H1 (cell line): ENCODE results near the gene SLC47A2. TPM values are rescaled to one million over a fixed set of nuclear protein-coding genes. Genes with fewer than 3 reads are reported as not detected.

Experiments used
- CTCF ChIA-PET: fragments of 300-600 bp; sonication (Branson Sonifier 250); formaldehyde crosslinking; loops from one replicate; lab custom pipeline; 2021; ENCODE audit not compliant: partially characterized antibody; lab: Charles Lee
- POLR2A ChIA-PET: fragments of 300-600 bp; sonication (Branson Sonifier 250); formaldehyde crosslinking; loops from one replicate; lab custom pipeline; 2021; ENCODE audit warnings: inconsistent platforms; ENCODE audit not compliant: partially characterized antibody; lab: Charles Lee
- DNase-seq, 2 experiments: peaks; one replicate each; pipeline versions ENCODE4 v3.0.0 to v3.0.0-alpha.2; 2010 to 2022; ENCODE audit warnings: low spot score in 2 of 2, low read depth in 1 of 2, mixed read lengths in 1 of 2
- FAIRE-seq: peaks from 2 replicates; lab custom pipeline; 2011; peaks lifted over from hg19 to GRCh38; lab: Jason Lieb, UNC
- H2AFZ ChIP-seq: 2 replicates; pipeline ENCODE4 v1.8.1; 2012; ENCODE audit warnings: low read length, inconsistent platforms
- H2AK5ac ChIP-seq: 2 replicates; pipeline ENCODE4 v1.6.1; 2013; ENCODE audit warnings: low read depth, low read length
- H2BK120ac ChIP-seq: replicated peaks from 2 replicates; pipeline ENCODE3; 2013; ENCODE audit warnings: low read depth, low read length, inconsistent platforms
- H2BK12ac ChIP-seq: 2 replicates; pipeline ENCODE4 v1.6.1; 2013; ENCODE audit warnings: low read depth, low read length
- H2BK15ac ChIP-seq: 2 replicates; pipeline ENCODE4 v1.6.1; 2013; ENCODE audit warnings: low read length
- H2BK20ac ChIP-seq: 2 replicates; pipeline ENCODE4 v1.6.1; 2013; ENCODE audit warnings: low read length
- H2BK5ac ChIP-seq: 2 replicates; pipeline ENCODE4 v1.6.1; 2013; ENCODE audit warnings: low read depth, low read length
- H3K14ac ChIP-seq: 2 replicates; pipeline ENCODE4 v1.6.1; 2013; ENCODE audit warnings: inconsistent platforms; ENCODE audit not compliant: insufficient read length
- H3K18ac ChIP-seq: 2 replicates; pipeline ENCODE4 v1.6.1; 2013; ENCODE audit warnings: low read length; ENCODE audit errors: extremely low read depth
- H3K23ac ChIP-seq: 2 replicates; pipeline ENCODE4 v1.6.1; 2013; ENCODE audit warnings: inconsistent platforms; ENCODE audit not compliant: insufficient read length
- H3K23me2 ChIP-seq: 2 replicates; pipeline ENCODE4 v1.6.1; 2013; ENCODE audit warnings: low read depth, low read length
- H3K27ac ChIP-seq: 2 replicates; pipeline ENCODE4 v1.6.1; 2011; ENCODE audit warnings: low read depth, low read length, inconsistent platforms
- H3K27me3 ChIP-seq, 4 experiments: replicated peaks in 1 of 4; 1 replicate in 1 of 4; 2 replicates in 3 of 4; pipeline versions ENCODE4 v1.6.1 to v1.8.1; 2011 to 2013; ENCODE audit warnings: low read length in 3 of 4, mild to moderate bottlenecking in 3 of 4, inconsistent platforms in 2 of 4, mixed read lengths in 2 of 4, moderate library complexity in 1 of 4; ENCODE audit not compliant: control insufficient read depth in 3 of 4, insufficient read depth in 3 of 4; ENCODE audit errors: extremely low read depth in 1 of 4
- H3K36me3 ChIP-seq, 4 experiments: 2 replicates each; pipeline versions ENCODE4 v1.6.1 to v1.8.1; 2011 to 2013; ENCODE audit warnings: mild to moderate bottlenecking in 4 of 4, low read length in 3 of 4, moderate library complexity in 2 of 4, control low read depth in 1 of 4, inconsistent platforms in 1 of 4; ENCODE audit not compliant: insufficient read depth in 4 of 4, control insufficient read depth in 2 of 4
- H3K4ac ChIP-seq: replicated peaks from 2 replicates; pipeline ENCODE3; 2013; ENCODE audit warnings: low read length, low read depth, mixed read lengths, inconsistent platforms; ENCODE audit not compliant: insufficient read length
- H3K4me1 ChIP-seq, 4 experiments: replicated peaks in 1 of 4; 1 replicate in 1 of 4; 2 replicates in 3 of 4; pipeline versions ENCODE4 v1.6.1 to v1.8.1; 2011 to 2013; ENCODE audit warnings: low read length in 3 of 4, inconsistent platforms in 2 of 4, mixed read lengths in 1 of 4; ENCODE audit not compliant: insufficient read depth in 4 of 4, control insufficient read depth in 3 of 4
- H3K4me2 ChIP-seq, 2 experiments: 2 replicates each; pipeline versions ENCODE4 v1.6.1 to v1.8.1; 2011 to 2013; ENCODE audit warnings: low read depth in 2 of 2, low read length in 2 of 2, control low read depth in 1 of 2, inconsistent platforms in 1 of 2, mild to moderate bottlenecking in 1 of 2; ENCODE audit not compliant: insufficient read depth in 1 of 2
- H3K4me3 ChIP-seq, 4 experiments: fragments of 200-600, 300-600 bp in 1 of 4; sonication (generic), shearing (Covaris generic), sonication (Bioruptor Twin) in 1 of 4; 2 replicates each; pipeline versions ENCODE4 v1.5.1 to v1.8.1; 2011 to 2016; ENCODE audit warnings: low read length in 4 of 4, low read depth in 3 of 4, control low read depth in 2 of 4, inconsistent platforms in 2 of 4, mild to moderate bottlenecking in 2 of 4, mixed read lengths in 1 of 4, moderate library complexity in 1 of 4; ENCODE audit not compliant: insufficient read depth in 2 of 4; ENCODE audit errors: extremely low read depth in 1 of 4
- H3K56ac ChIP-seq: replicated peaks from 2 replicates; pipeline ENCODE3; 2013; ENCODE audit warnings: low read depth, mild to moderate bottlenecking, mixed read lengths, low read length, inconsistent platforms; ENCODE audit not compliant: insufficient read length
- H3K79me1 ChIP-seq: 2 replicates; pipeline ENCODE4 v1.6.1; 2013; ENCODE audit warnings: low read depth, low read length, control low read depth
- H3K79me2 ChIP-seq, 2 experiments: 2 replicates each; pipeline versions ENCODE4 v1.6.1 to v1.8.1; 2012 to 2013; ENCODE audit warnings: low read length in 2 of 2, mild to moderate bottlenecking in 2 of 2, inconsistent platforms in 1 of 2; ENCODE audit not compliant: insufficient read depth in 2 of 2, control insufficient read depth in 1 of 2
- H3K9ac ChIP-seq, 4 experiments: replicated peaks in 1 of 4; 1 replicate in 1 of 4; 2 replicates in 3 of 4; pipeline versions ENCODE4 v1.6.1 to v1.8.1; 2011 to 2013; ENCODE audit warnings: low read depth in 3 of 4, low read length in 3 of 4, control low read depth in 2 of 4, mild to moderate bottlenecking in 2 of 4, moderate library complexity in 2 of 4, inconsistent platforms in 1 of 4; ENCODE audit errors: extremely low read depth in 1 of 4
- H3K9me3 ChIP-seq, 2 experiments: 2 replicates each; pipeline versions ENCODE4 v1.6.1 to v1.8.1; 2012 to 2013; ENCODE audit warnings: mild to moderate bottlenecking in 2 of 2, moderate library complexity in 2 of 2, control low read depth in 1 of 2, inconsistent platforms in 1 of 2, low read depth in 1 of 2, low read length in 1 of 2, mixed read lengths in 1 of 2; ENCODE audit not compliant: insufficient read depth in 2 of 2
- H4K20me1 ChIP-seq, 2 experiments: replicated peaks in 1 of 2; 2 replicates each; pipeline versions ENCODE3 to v1.8.1; 2011 to 2013; ENCODE audit warnings: inconsistent platforms in 2 of 2, low read length in 2 of 2, mild to moderate bottlenecking in 1 of 2; ENCODE audit not compliant: insufficient read depth in 2 of 2, control insufficient read depth in 1 of 2
- H4K5ac ChIP-seq: 2 replicates; pipeline ENCODE4 v1.6.1; 2013; ENCODE audit warnings: low read length, low read depth, mixed read lengths, inconsistent platforms; ENCODE audit not compliant: insufficient read length
- H4K8ac ChIP-seq: 2 replicates; pipeline ENCODE4 v1.8.0; 2013; ENCODE audit warnings: mild to moderate bottlenecking, moderate library complexity, low read length, inconsistent platforms; ENCODE audit not compliant: insufficient read depth; ENCODE audit errors: extremely low read depth
- H4K91ac ChIP-seq: replicated peaks from 2 replicates; pipeline ENCODE3; 2013; ENCODE audit warnings: low read length, mixed read lengths, inconsistent platforms; ENCODE audit not compliant: insufficient read length
- BACH1 ChIP-seq: IDR thresholded peaks from 2 replicates; pipeline ENCODE4 v1.6.1; 2012; ENCODE audit warnings: low read length, improper control_type of control experiment
- NANOG ChIP-seq: IDR thresholded peaks from 2 replicates; pipeline ENCODE4 v1.6.1; 2011; ENCODE audit warnings: low read length, low read depth, mild to moderate bottlenecking, inconsistent platforms; ENCODE audit not compliant: insufficient read depth, poor library complexity, severe bottlenecking
- POLR2A ChIP-seq, 2 experiments: IDR thresholded peaks; 1 replicate in 1 of 2; 2 replicates in 1 of 2; pipeline ENCODE4 v1.6.1; 2011; ENCODE audit warnings: low read depth in 2 of 2, low read length in 2 of 2, mild to moderate bottlenecking in 2 of 2; ENCODE audit errors: control extremely low read depth in 1 of 2
- TAF7 ChIP-seq: optimal IDR thresholded peaks from 2 replicates; pipeline ENCODE3; 2011; ENCODE audit warnings: low read depth, mild to moderate bottlenecking, inconsistent platforms, low read length, moderate library complexity, borderline replicate concordance
- WGBS, 2 experiments: shearing (Covaris generic) in 1 of 2; methylation state at CpG; one replicate each; pipeline versions ENCODE4 v1.1.6 to v1.1.7; 2013 to 2015; ENCODE audit warnings: low lambda C conversion rate in 2 of 2, mixed read lengths in 2 of 2, inconsistent platforms in 1 of 2, low coverage in 1 of 2, missing lambda C conversion rate in 1 of 2; ENCODE audit not compliant: insufficient replicate concordance in 2 of 2, insufficient coverage in 1 of 2, insufficient read length in 1 of 2; ENCODE audit errors: extremely low coverage in 1 of 2, missing lambda C conversion rate in 1 of 2; 5-methylcytosine and 5-hydroxymethylcytosine counted together
- polyA plus RNA-seq, 7 experiments: library from polyadenylated mRNA; depleted of rRNA in 3 of 7; stranded (reverse) in 5 of 7; unstranded in 2 of 7; fragments of >200 nt in 5 of 7; fragments of 200-250 nt in 2 of 7; gene quantifications; 1 replicate in 5 of 7; 2 replicates in 1 of 7; 4 replicates in 1 of 7; pipeline versions ENCODE4 v1.2.1 to v1.2.3, GENCODE V29; 2011 to 2013; ENCODE audit warnings: missing spikeins in 2 of 7, mixed read lengths in 2 of 7
- total RNA-seq: library from RNA; stranded (reverse); fragmentation: NEBNext Ultra II Directional; extraction: Animal tissue kit (Norgen Biotek cat#: 25700); gene quantifications from 2 replicates; pipeline ENCODE4 v1.2.1, GENCODE V29; 2021

Gene SLC47A2
- total and polyA plus RNA-seq, 2 of the 8 experiments (the other 6 are each of a cell fraction or from before 2014, with no cell fraction given), result not detected

DNA sequence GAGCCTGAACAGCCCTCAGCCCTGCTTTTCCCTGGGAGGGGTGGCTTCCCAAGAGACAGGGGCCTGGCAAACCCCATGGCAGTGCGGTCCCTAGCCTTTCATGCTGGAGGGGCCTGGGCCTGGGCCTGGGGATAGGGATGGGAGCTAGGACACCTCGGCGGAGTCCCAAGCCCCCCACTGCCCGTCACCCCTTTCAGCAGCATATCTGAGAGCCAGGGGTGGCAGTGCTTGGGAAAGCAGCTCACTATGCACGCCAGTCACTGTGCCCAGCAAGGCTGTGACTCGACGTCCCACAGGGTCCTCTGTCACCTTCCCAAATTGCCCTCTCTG lies 612 bp upstream of the SLC47A2 start:
- no peak overlapping the region for H2AFZ ChIP-seq
- H3K9ac ChIP-seq, result no peak overlapping the region
- peak overlapping the region; percentile 63 for H4K91ac ChIP-seq
- 0 out of 2 replicates have a peak overlapping the region, but pooled peaks have one; percentile 46 for H2BK15ac ChIP-seq
- no peak overlapping the region for H3K23ac ChIP-seq
- no peak for DNase-seq
- H2BK120ac ChIP-seq, result no peak overlapping the region
- H4K8ac ChIP-seq, result peak overlapping the region; percentile 53
- no peaks in the 10 kb centered on the region for H3K79me2 ChIP-seq
- no peak overlapping the region for H2AK5ac ChIP-seq
- no peaks in the 10 kb centered on the region for H3K79me1 ChIP-seq
- ChIA-PET CTCF (interaction anchor here (1.1 to 8.7 kb wide), 5 partner anchors 10 to 71 kb away, joined by 3 to 56 read pairs (median 8); partner anchors contain the start of gene ALDH3A2), POLR2A (interaction anchor here (3.9 kb wide), 1 partner anchor 68 kb away, joined by 16 read pairs; the partner anchor contains the start of gene ALDH3A2)
- H3K9me3 ChIP-seq, result no peaks in the 10 kb centered on the region
- no peak overlapping the region for H3K4ac ChIP-seq
- no peak for FAIRE-seq
- TF ChIP-seq NANOG (no peak), BACH1 (no peak), POLR2A (IDR thresholded peaks at IDR 0.05; ENCODE audit: control extremely low read depth in 1 of 2, low read depth in 2 of 2, low read length in 2 of 2) (no peak), TAF7 (no peak)
- H3K18ac ChIP-seq, result peak overlapping the region; percentile 48; the same call in 1 of the 2 replicates
- H2BK12ac ChIP-seq, result no peak overlapping the region
- H3K4me2 ChIP-seq, result no peak overlapping the region
- no peak overlapping the region for H2BK20ac ChIP-seq
- no peak overlapping the region for H3K27ac ChIP-seq
- no peaks in the 10 kb centered on the region for H3K36me3 ChIP-seq
- H3K27me3 ChIP-seq, result no peaks in the 10 kb centered on the region
- H3K56ac ChIP-seq, result no peak overlapping the region
- H4K20me1 ChIP-seq, result no peaks in the 10 kb centered on the region
- no peak overlapping the region for H3K4me3 ChIP-seq
- H3K14ac ChIP-seq, result no peak overlapping the region
- no peak overlapping the region for H4K5ac ChIP-seq
- H2BK5ac ChIP-seq, result no peak overlapping the region
- no peaks in the 10 kb centered on the region for H3K23me2 ChIP-seq
- WGBS, 2 experiments, result 92% methylated on average over 7 of the region's 7 CpGs; no CpG with 5 or more reads in 1 of the 2 experiments
- peaks cover 0 to 8% (median 0%) of the 10 kb centered on the region in 4 experiments; a peak in 2 of 7 replicates for H3K4me1 ChIP-seq
